ENCODE data around the gene YEATS4.

Gene YEATS4

DNA sequence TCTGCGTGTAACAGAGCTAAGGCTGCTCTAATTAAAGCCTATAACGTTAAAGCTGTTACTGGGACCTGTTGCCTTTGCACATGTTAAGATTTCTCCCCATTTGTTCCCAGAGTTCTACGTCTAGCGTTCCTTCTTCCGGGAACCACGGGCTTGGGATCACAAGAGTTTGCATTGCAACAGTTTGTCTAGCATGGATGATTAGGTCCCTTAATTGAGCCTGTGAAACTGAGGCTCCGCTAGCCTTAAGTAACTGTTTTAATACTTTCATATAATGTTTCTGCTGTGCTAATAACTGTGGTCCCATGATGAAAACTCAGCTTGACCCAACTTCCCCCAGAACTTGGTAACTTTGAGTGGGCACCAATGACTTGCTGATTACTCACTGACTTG is 28.0 kb upstream of the YEATS4 start:
- H3K36me3 ChIP-seq (ENCODE audit: control insufficient read depth, low read depth, low read length) = no peaks in the 10 kb centered on the region
- peak overlapping the region; percentile 50 for H3K4me3 ChIP-seq (ENCODE audit: low read length)
- H3K4me1 ChIP-seq (ENCODE audit: control insufficient read depth, low read depth, low read length) = peaks cover 44% of the 10 kb centered on the region
- H3K9ac ChIP-seq (ENCODE audit: low read length) = peak overlapping the region; percentile 41
- H3K27ac ChIP-seq (ENCODE audit: low read length) = no peak overlapping the region
- no peaks in the 10 kb centered on the region for H3K27me3 ChIP-seq (ENCODE audit: control insufficient read depth, insufficient read depth, low read length)
- no peaks in the 10 kb centered on the region for H3K9me3 ChIP-seq (ENCODE audit: control insufficient read depth, low read depth, low read length)

DNA sequence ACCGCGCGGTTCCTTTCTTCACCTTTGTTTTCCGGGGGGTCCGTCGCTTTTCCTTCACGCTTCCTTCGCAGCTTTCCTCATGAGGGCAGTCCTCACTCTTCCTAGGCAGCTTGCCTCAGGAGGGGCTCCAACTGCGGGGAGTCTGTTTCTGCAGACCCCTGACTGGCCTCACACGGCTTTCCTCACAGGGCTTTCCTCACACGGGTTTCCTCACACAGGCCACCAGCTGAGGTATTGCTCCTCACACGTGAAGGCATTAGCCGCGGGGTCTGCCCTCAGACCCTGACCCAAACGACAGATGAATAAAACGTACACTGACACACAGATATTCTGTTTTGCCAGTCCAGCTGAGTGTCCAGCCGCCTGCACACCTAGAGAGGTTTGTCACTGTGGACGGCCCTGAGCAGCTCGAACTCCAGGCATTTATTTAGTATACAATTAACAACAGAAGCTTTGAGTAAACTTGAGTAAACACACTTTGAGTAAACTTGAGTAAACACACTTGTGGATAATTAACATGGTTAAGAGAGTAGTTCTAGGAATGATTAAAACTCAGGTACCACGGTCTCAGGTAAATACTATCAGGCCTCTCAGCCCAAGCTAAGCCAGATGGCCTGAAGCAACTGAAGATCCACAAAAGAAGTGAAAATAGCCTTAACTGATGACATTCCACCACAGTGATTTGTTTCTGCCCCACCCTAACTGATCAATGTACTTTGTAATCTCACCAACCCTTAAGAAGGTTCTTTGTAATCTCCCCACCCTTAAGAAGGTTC is 27.4 kb upstream of the YEATS4 start:
- no peaks in the 10 kb centered on the region for H3K9me3 ChIP-seq (ENCODE audit: control insufficient read depth, low read depth, low read length)
- peaks cover 44% of the 10 kb centered on the region for H3K4me1 ChIP-seq (ENCODE audit: control insufficient read depth, low read depth, low read length)
- H3K4me3 ChIP-seq (ENCODE audit: low read length) = peak overlapping the region; percentile 50
- no peak overlapping the region for H3K27ac ChIP-seq (ENCODE audit: low read length)
- H3K36me3 ChIP-seq (ENCODE audit: control insufficient read depth, low read depth, low read length) = no peaks in the 10 kb centered on the region
- H3K27me3 ChIP-seq (ENCODE audit: control insufficient read depth, insufficient read depth, low read length) = no peaks in the 10 kb centered on the region
- H3K9ac ChIP-seq (ENCODE audit: low read length) = no peak overlapping the region

DNA sequence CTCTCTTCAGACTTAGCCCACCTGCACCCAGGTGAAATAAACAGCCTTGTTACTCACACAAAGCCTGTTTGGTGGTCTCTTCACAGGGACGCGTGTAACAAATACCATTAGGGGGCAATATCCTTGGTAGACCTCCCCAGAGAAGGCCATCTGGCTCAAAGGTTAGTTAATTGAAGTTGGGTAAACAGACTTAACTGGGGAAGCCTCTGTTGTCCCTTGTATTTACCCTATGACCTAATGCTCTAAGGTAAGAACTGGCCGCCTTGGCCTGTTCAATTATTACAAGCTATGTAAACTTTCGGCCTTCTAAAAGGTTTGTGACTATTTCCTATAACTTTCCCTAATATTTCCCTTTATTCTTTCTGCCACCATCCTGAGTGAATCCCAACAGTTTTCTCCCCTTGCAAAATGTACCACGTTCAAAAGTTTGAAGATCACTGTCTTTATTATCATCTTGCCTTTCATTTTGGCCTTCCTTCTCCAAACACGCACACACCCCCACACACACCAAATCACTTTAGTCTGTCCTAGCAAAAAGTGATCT is 26.7 kb upstream of the YEATS4 start:
- H3K27ac ChIP-seq (ENCODE audit: low read length) = no peak overlapping the region
- no peak overlapping the region for H3K4me3 ChIP-seq (ENCODE audit: low read length)
- no peaks in the 10 kb centered on the region for H3K9me3 ChIP-seq (ENCODE audit: control insufficient read depth, low read depth, low read length)
- H3K27me3 ChIP-seq (ENCODE audit: control insufficient read depth, insufficient read depth, low read length) = no peaks in the 10 kb centered on the region
- H3K9ac ChIP-seq (ENCODE audit: low read length) = no peak overlapping the region
- H3K36me3 ChIP-seq (ENCODE audit: control insufficient read depth, low read depth, low read length) = no peaks in the 10 kb centered on the region
- peaks cover 44% of the 10 kb centered on the region for H3K4me1 ChIP-seq (ENCODE audit: control insufficient read depth, low read depth, low read length)

DNA sequence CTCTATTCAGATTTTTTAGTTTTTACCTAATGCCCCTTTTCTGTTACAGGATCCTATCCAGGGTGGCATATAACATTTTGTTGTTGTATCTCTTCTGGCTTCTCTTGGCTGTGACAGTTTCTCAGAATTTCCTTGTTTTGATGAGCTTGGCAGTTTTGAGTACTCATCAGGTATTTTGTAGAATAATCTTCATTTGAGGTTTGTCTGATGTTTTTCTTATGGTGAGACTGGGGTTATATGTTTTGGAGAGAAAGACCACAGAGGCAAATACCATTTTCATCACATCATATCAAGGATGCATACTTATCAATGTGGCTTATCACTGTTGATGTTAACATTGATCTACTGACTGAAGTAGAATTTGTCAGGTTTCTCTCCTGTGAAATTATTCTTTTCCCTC is 25.4 kb upstream of the YEATS4 start:
- Histone ChIP-seq H3K36me3 (ENCODE audit: control insufficient read depth, low read depth, low read length) (no peaks in the 10 kb centered on the region), H3K9me3 (ENCODE audit: control insufficient read depth, low read depth, low read length) (no peaks in the 10 kb centered on the region), H3K4me3 (ENCODE audit: low read length) (no peak overlapping the region), H3K4me1 (ENCODE audit: control insufficient read depth, low read depth, low read length) (peaks cover 32% of the 10 kb centered on the region), H3K27ac (ENCODE audit: low read length) (no peak overlapping the region), H3K27me3 (ENCODE audit: control insufficient read depth, insufficient read depth, low read length) (no peaks in the 10 kb centered on the region), H3K9ac (ENCODE audit: low read length) (no peak overlapping the region)

DNA sequence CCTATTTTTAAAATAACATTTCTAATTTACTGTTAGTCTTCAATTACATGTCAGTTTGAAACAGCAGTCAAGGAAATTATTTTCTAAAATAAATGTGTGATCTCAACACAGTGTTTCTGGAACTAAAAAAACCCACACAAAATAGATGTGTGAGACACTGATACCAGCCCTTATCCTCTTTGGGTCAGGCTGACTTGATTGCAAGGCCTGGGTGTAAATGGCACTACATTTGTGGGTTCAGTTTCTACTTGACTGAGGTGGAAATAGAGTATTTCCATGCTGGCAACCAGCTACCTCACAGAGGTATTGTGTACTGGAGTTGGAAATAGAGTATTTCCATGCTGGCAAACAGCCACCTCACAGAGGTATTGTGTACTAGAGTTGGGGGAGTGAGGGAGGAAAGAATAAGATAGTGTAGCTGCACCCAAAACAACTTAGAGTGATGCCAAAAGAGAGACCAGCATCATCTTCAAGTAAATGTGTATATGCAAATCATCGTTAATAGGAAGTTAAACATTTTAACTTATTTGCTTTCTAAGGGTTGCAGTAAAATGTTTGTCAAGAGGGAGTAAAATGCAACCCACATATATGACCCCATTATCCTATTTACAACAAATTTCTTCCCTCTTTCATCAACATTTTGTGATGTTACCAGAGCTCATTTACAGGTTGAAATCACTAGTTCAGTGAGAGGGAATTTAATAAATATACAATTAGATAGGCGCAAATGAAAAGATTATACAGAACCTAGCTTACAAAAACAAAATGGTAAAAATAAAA is 22.0 kb upstream of the YEATS4 start:
- no peak overlapping the region for H3K27ac ChIP-seq (ENCODE audit: low read length)

DNA sequence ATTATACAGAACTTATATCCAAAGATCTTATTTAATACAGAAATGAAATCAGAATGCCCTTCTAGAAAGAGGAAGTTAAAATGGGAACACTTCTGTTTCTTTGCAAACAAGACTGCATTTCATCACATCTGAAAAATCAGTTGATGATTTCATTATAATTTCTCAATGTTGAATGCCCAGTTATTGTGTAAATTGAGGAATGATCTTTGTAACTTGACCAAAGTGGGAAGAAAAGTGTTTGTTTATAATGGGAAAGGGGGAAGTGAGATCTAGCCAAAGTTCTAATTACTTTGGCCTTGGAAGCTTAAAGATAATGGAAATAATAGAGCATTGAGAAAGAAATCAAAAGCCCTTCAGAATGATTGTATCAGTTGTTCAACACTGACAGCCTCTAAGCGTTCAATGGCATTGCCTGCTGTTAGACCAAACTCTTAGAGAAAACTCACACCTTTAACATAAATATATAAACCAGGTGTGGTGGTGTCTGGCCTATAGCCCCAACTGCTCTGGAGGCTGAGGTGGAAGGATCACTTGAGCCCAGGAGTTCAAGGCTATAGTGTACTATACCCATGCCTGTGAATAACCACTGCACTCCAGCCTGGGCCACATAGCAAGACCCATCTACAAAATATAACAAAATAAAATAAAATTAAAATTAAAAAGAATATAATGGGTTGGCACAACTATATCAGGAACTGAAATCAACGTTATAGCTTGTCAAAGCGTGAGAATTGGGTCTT is 21.3 kb upstream of the YEATS4 start:
- Histone ChIP-seq H3K4me3 (ENCODE audit: low read length) (no peak overlapping the region), H3K27ac (ENCODE audit: low read length) (no peak overlapping the region)

More for the DNA sequence above, 22.0 kb upstream of the YEATS4 start:
- no peak overlapping the region for H3K4me3 ChIP-seq (ENCODE audit: low read length)
- H3K9me3 ChIP-seq (ENCODE audit: control insufficient read depth, low read depth, low read length) = no peaks in the 10 kb centered on the region
- peaks cover 1% of the 10 kb centered on the region for H3K4me1 ChIP-seq (ENCODE audit: control insufficient read depth, low read depth, low read length)
- no peak overlapping the region for H3K9ac ChIP-seq (ENCODE audit: low read length)
- H3K27me3 ChIP-seq (ENCODE audit: control insufficient read depth, insufficient read depth, low read length) = no peaks in the 10 kb centered on the region
- H3K36me3 ChIP-seq (ENCODE audit: control insufficient read depth, low read depth, low read length) = no peaks in the 10 kb centered on the region

DNA sequence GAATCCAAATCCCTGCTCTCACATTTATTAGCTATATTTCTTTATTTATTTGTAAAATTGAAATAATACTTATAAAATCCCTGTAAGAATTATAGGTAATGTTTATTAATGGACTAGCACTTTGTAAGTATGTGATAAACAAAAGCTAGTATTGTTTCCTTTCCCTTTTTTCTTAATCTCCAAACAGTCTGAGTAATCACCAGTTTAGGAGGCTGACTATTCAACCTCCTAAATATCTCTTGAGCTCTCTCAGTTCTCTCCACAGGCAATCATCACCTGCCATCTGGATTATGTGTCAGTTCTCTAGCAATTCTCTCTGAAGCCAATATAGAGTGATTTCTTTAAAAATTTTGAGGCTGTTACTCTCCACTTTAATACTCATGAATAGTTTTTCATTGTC is 20.6 kb upstream of the YEATS4 start:
- no peaks in the 10 kb centered on the region for H3K36me3 ChIP-seq (ENCODE audit: control insufficient read depth, low read depth, low read length)
- H3K9me3 ChIP-seq (ENCODE audit: control insufficient read depth, low read depth, low read length) = no peaks in the 10 kb centered on the region
- no peaks in the 10 kb centered on the region for H3K27me3 ChIP-seq (ENCODE audit: control insufficient read depth, insufficient read depth, low read length)
- no peak overlapping the region for H3K4me3 ChIP-seq (ENCODE audit: low read length)
- no peaks in the 10 kb centered on the region for H3K4me1 ChIP-seq (ENCODE audit: control insufficient read depth, low read depth, low read length)
- no peak overlapping the region for H3K9ac ChIP-seq (ENCODE audit: low read length)
- no peak overlapping the region for H3K27ac ChIP-seq (ENCODE audit: low read length)

More for the DNA sequence above, 21.3 kb upstream of the YEATS4 start:
- Histone ChIP-seq H3K9me3 (ENCODE audit: control insufficient read depth, low read depth, low read length) (no peaks in the 10 kb centered on the region), H3K36me3 (ENCODE audit: control insufficient read depth, low read depth, low read length) (no peaks in the 10 kb centered on the region), H3K4me1 (ENCODE audit: control insufficient read depth, low read depth, low read length) (no peaks in the 10 kb centered on the region), H3K9ac (ENCODE audit: low read length) (no peak overlapping the region), H3K27me3 (ENCODE audit: control insufficient read depth, insufficient read depth, low read length) (no peaks in the 10 kb centered on the region)

DNA sequence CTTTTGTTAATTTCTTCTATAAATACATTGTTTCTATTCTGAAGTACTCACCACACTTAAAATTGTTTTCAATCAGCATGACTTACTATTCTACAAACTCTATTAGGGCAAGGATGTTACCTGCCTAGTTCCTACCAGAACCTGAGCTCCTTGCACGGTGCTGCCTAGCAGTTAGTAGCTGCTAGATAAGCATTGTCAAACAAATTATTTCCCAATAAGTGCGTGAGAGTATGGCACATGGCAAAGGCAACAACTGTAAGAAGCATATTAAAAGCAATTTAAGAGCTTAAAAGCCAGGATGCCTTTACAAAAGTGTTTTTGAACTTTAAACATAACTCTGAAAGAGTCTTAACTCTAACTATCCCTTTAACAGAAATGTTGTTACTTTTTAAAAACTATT is 19.5 kb upstream of the YEATS4 start:
- H3K27ac ChIP-seq (ENCODE audit: low read length) = no peak overlapping the region
- H3K27me3 ChIP-seq (ENCODE audit: control insufficient read depth, insufficient read depth, low read length) = no peaks in the 10 kb centered on the region
- no peaks in the 10 kb centered on the region for H3K9me3 ChIP-seq (ENCODE audit: control insufficient read depth, low read depth, low read length)
- no peaks in the 10 kb centered on the region for H3K4me1 ChIP-seq (ENCODE audit: control insufficient read depth, low read depth, low read length)
- no peak overlapping the region for H3K9ac ChIP-seq (ENCODE audit: low read length)
- H3K4me3 ChIP-seq (ENCODE audit: low read length) = no peak overlapping the region
- no peaks in the 10 kb centered on the region for H3K36me3 ChIP-seq (ENCODE audit: control insufficient read depth, low read depth, low read length)

DNA sequence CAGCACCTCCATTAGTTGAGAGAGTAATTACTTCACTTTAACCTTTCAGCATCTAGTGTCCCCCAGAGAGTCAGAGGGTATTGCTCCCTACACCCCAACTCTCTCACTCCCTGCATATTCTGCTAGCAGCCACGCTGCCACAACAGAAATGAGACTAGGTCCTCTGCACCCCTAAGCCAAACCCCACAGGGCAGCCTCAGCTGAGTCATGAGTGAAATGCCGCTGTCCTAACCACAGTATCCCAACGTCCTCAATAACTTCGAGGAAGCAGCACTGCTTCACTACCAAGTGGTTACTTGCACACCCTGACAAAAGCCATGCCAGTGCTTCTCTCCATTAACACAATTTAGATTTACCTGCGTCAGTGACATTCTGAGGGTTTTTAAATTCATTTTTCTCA is 18.2 kb upstream of the YEATS4 start:
- H3K4me3 ChIP-seq (ENCODE audit: low read length) = no peak overlapping the region
- no peaks in the 10 kb centered on the region for H3K4me1 ChIP-seq (ENCODE audit: control insufficient read depth, low read depth, low read length)
- no peaks in the 10 kb centered on the region for H3K36me3 ChIP-seq (ENCODE audit: control insufficient read depth, low read depth, low read length)
- no peak overlapping the region for H3K27ac ChIP-seq (ENCODE audit: low read length)
- H3K9me3 ChIP-seq (ENCODE audit: control insufficient read depth, low read depth, low read length) = no peaks in the 10 kb centered on the region
- no peak overlapping the region for H3K9ac ChIP-seq (ENCODE audit: low read length)
- no peaks in the 10 kb centered on the region for H3K27me3 ChIP-seq (ENCODE audit: control insufficient read depth, insufficient read depth, low read length)

DNA sequence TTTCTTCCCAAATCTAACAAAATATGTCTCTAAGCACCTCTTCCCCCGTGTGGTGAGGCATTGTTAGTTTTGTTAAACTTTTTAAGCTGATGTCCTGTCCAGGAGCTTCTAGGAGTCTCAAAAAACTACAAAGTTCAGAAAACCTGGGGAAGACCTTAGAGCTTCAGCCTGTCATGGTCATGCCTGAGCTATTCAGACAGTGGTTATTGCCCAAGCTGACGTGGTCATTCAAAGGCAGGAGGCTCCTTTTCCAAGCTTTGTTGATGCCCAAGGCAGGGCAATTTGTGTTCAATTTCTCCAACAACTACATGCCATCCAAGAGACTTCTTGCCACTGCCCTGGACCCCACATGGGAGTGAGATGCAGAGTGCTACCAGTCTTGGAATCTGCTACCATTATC is 17.1 kb upstream of the YEATS4 start:
- Histone ChIP-seq H3K4me1 (ENCODE audit: control insufficient read depth, low read depth, low read length) (no peaks in the 10 kb centered on the region), H3K9ac (ENCODE audit: low read length) (no peak overlapping the region), H3K27ac (ENCODE audit: low read length) (no peak overlapping the region), H3K27me3 (ENCODE audit: control insufficient read depth, insufficient read depth, low read length) (no peaks in the 10 kb centered on the region), H3K4me3 (ENCODE audit: low read length) (no peak overlapping the region), H3K36me3 (ENCODE audit: control insufficient read depth, low read depth, low read length) (no peaks in the 10 kb centered on the region), H3K9me3 (ENCODE audit: control insufficient read depth, low read depth, low read length) (no peaks in the 10 kb centered on the region)

DNA sequence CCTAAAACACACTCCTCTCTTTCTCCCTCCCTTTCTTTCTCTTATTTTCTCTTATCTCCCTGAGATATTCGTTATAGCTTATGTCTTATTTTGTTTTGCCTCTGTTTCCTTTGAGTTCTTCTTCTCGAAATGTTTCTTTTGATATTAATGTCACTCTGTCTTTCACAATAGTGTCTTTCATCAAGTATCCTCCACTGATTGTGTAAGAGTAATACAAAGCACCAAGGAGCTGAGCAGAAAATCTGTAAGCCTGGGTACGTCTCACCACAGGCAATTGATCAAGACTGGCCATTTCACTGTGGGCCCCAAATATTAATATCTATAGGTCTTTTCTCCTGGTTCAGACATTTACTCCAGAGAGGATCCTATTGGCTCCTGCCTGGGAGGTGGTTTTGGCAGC is 16.2 kb upstream of the YEATS4 start:
- H3K9ac ChIP-seq (ENCODE audit: low read length) = no peak overlapping the region
- H3K9me3 ChIP-seq (ENCODE audit: control insufficient read depth, low read depth, low read length) = no peaks in the 10 kb centered on the region
- no peaks in the 10 kb centered on the region for H3K36me3 ChIP-seq (ENCODE audit: control insufficient read depth, low read depth, low read length)
- H3K4me1 ChIP-seq (ENCODE audit: control insufficient read depth, low read depth, low read length) = no peaks in the 10 kb centered on the region
- no peak overlapping the region for H3K4me3 ChIP-seq (ENCODE audit: low read length)
- no peak overlapping the region for H3K27ac ChIP-seq (ENCODE audit: low read length)
- no peaks in the 10 kb centered on the region for H3K27me3 ChIP-seq (ENCODE audit: control insufficient read depth, insufficient read depth, low read length)
